Stimulated activated CD8-positive, alpha-beta memory T cell treated with anti-CD3 and anti-CD28 coated beads, Interleukin-4, amount 100 ng/mL, for 4 hours (primary cell): ENCODE measurements around the gene ITK.
"Not testable (repeated sequence)": the region's sequence is repeated elsewhere in the genome, so short reads cannot be mapped to it uniquely, and the experiment has no call there.

Source experiments
- DNase-seq, 2 donors: peaks; one replicate each; pipeline ENCODE4 v3.0.0-alpha.2; 2020; ENCODE audit warnings: low read depth in 2 of 2, low spot score in 1 of 2

The ITK gene

GRCh38 chr5:157205708-157206107 lies 25.1 kb downstream of the ITK start:
- DNase-seq, result no peak

- DNase-seq, result not testable (repeated sequence)
Observed at GRCh38 chr5:157210652-157211051, 30.0 kb downstream of the ITK start.

- DNase-seq, result no peak
Observed at GRCh38 chr5:157212307-157212706, 31.7 kb downstream of the ITK start.

GRCh38 chr5:157213527-157214243 lies 33.0 kb downstream of the ITK start:
- DNase-seq, result no peak

- no peak for DNase-seq
Observed at GRCh38 chr5:157214415-157214814, 33.8 kb downstream of the ITK start.

- no peak for DNase-seq
Observed at GRCh38 chr5:157214861-157215513, 34.3 kb downstream of the ITK start.

GRCh38 chr5:157215514-157216167 lies 35.0 kb downstream of the ITK start:
- DNase-seq, result no peak

GRCh38 chr5:157216391-157217142 lies 35.9 kb downstream of the ITK start:
- no peak for DNase-seq

GRCh38 chr5:157217289-157218024 lies 36.8 kb downstream of the ITK start:
- DNase-seq, result peak; percentile 43 to 63

GRCh38 chr5:157219491-157220271 lies 39.0 kb downstream of the ITK start:
- no peak for DNase-seq

- DNase-seq, result no peak
Observed at GRCh38 chr5:157221959-157222358, 41.3 kb downstream of the ITK start.

GRCh38 chr5:157222506-157223230 lies 42.0 kb downstream of the ITK start:
- DNase-seq, result peak; percentile 59 to 74

- no peak for DNase-seq
Observed at GRCh38 chr5:157225469-157226422, 45.1 kb downstream of the ITK start.

GRCh38 chr5:157230610-157231009 lies 50.0 kb downstream of the ITK start:
- no peak for DNase-seq

- no peak for DNase-seq
Observed at GRCh38 chr5:157232706-157233105, 52.1 kb downstream of the ITK start.

GRCh38 chr5:157233515-157233914 lies 52.9 kb downstream of the ITK start:
- no peak for DNase-seq

- no peak for DNase-seq
Observed at GRCh38 chr5:157236423-157236822, 55.8 kb downstream of the ITK start.

- no peak for DNase-seq
Observed at GRCh38 chr5:157241483-157241882, 60.8 kb downstream of the ITK start.
